Osteoblast (primary cell): Measurements from ENCODE around the gene MX2. TPM values are rescaled to one million over a fixed set of nuclear protein-coding genes. Genes with fewer than 3 reads are reported as not detected.
A peak's percentile ranks its signal among the peaks of the same experiment; 100 is the strongest.

Source experiments
- DNase-seq: peaks from one replicate; pipeline ENCODE4 v3.0.0; 2011; ENCODE audit warnings: low spot score, mixed read lengths; ENCODE audit not compliant: insufficient read length; ENCODE audit errors: missing footprints
- H2AFZ ChIP-seq: 2 replicates; pipeline ENCODE4 v1.6.0; 2011; ENCODE audit warnings: mild to moderate bottlenecking, low read length
- H3K27ac ChIP-seq: 2 replicates; pipeline ENCODE4 v1.5.1; 2011; ENCODE audit warnings: mild to moderate bottlenecking, low read depth, low read length, moderate library complexity
- H3K27me3 ChIP-seq: 2 replicates; pipeline ENCODE4 v1.6.0; 2012; ENCODE audit warnings: mild to moderate bottlenecking, control low read depth, inconsistent platforms, low read length, moderate library complexity; ENCODE audit not compliant: insufficient read depth
- H3K36me3 ChIP-seq: 2 replicates; pipeline ENCODE4 v1.5.1; 2011; ENCODE audit warnings: mild to moderate bottlenecking, low read length, control low read depth, moderate library complexity; ENCODE audit not compliant: insufficient read depth
- H3K4me1 ChIP-seq: 2 replicates; pipeline ENCODE4 v1.5.1; 2011; ENCODE audit warnings: mild to moderate bottlenecking, low read length, control low read depth, moderate library complexity; ENCODE audit not compliant: insufficient read depth
- H3K4me2 ChIP-seq: 2 replicates; pipeline ENCODE4 v1.6.0; 2011; ENCODE audit warnings: mild to moderate bottlenecking, low read length; ENCODE audit not compliant: insufficient read depth
- H3K4me3 ChIP-seq: fragments of 200-600 bp; sonication (generic); 3 replicates; pipeline ENCODE4 v1.5.1; 2012; ENCODE audit warnings: mild to moderate bottlenecking, low read length, inconsistent platforms; ENCODE audit not compliant: insufficient read depth
- H3K79me2 ChIP-seq: 2 replicates; pipeline ENCODE4 v1.6.0; 2012; ENCODE audit warnings: mild to moderate bottlenecking, low read length, control low read depth, inconsistent platforms; ENCODE audit not compliant: insufficient read depth
- H3K9me3 ChIP-seq: 2 replicates; pipeline ENCODE4 v1.5.1; 2011; ENCODE audit warnings: low read depth, low read length, control low read depth
- H4K20me1 ChIP-seq: 2 replicates; pipeline ENCODE4 v1.6.0; 2012; ENCODE audit warnings: mild to moderate bottlenecking, low read length, control low read depth; ENCODE audit not compliant: insufficient read depth
- CTCF ChIP-seq: IDR thresholded peaks from 2 replicates; pipeline ENCODE4 v1.5.1; 2011; ENCODE audit warnings: mild to moderate bottlenecking, low read depth, low read length, moderate library complexity; ENCODE audit errors: extremely low read depth
- total RNA-seq: library from RNA; depleted of rRNA; stranded (reverse); fragments of >200 nt; gene quantifications from 2 replicates; pipeline ENCODE4 v1.2.3, GENCODE V29; 2012

Gene MX2
- total RNA-seq, 1 donor: 14.5 TPM

DNA sequence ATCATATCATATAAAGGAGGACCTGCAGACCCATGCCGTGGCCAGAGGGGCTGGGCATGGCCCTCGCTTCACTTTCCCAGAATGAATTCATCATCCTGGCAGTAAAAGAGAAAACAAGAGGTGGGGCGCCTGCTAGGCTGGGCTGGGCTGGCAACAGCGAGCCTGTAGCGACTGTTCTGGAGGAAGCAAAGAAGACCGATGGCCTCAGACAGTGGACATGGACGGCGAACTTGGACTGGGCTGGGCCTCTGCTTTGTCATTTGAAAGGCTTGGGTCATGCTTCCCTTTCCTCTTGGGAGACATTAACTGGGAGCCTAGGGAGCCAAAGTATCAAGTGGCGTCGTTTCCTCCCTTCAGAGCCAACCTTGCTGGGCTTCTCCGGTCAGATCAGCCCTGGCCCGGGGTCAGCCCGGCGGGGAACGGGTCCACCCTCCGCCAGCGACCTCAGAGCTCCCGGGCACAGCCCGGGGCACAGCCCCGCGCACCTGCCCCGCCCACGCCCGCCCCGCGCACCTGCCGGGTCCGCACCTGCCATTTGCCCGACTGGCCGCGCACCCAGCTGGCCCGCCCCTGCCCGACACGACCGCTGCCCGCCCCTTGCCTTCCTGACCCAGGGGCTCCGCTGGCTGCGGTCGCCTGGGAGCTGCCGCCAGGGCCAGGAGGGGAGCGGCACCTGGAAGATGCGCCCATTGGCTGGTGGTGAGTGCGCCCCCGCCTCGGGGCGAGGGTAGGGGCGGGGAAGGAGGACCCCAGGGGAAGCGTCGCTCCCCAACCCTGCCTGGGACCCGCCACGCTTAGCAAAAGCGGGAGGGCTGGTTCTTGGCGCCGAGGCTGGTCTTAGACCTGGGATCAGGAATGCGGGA lies 45.4 kb upstream of the MX2 start, which contains the start of gene FAM3B:
Gene FAM3B, plus strand, starts transcription at position 602 of the 863 bp plus-strand sequence. Its CDS starts 79 bp downstream, at position 681.
- H3K27me3 ChIP-seq: peaks cover 32% of the 10 kb centered on the region
- no peak for TF ChIP-seq CTCF
- no peaks in the 10 kb centered on the region for H3K9me3 ChIP-seq
- no peaks in the 10 kb centered on the region for H4K20me1 ChIP-seq
- H3K4me3 ChIP-seq: no peak within 1 kb of the TSS
- H3K36me3 ChIP-seq: no peaks in the 10 kb centered on the region
- H3K27ac ChIP-seq: no peak within 1 kb of the TSS
- no peaks in the 10 kb centered on the region for H3K4me1 ChIP-seq
- no peak within 1 kb of the TSS for H3K4me2 ChIP-seq
- DNase-seq: peak; percentile 64
- no peaks in the 10 kb centered on the region for H3K79me2 ChIP-seq
- H2AFZ ChIP-seq: no peak within 1 kb of the TSS

- no peaks in the 10 kb centered on the region for H3K36me3 ChIP-seq
- no peaks in the 10 kb centered on the region for H4K20me1 ChIP-seq
- no peak overlapping the region for H3K4me3 ChIP-seq
- TF ChIP-seq CTCF: no peak
- H3K9me3 ChIP-seq: no peaks in the 10 kb centered on the region
- no peak overlapping the region for H3K4me2 ChIP-seq
- no peaks in the 10 kb centered on the region for H3K4me1 ChIP-seq
- H2AFZ ChIP-seq: no peak overlapping the region
- no peak overlapping the region for H3K27ac ChIP-seq
- no peaks in the 10 kb centered on the region for H3K79me2 ChIP-seq
- no peak for DNase-seq
- H3K27me3 ChIP-seq: peaks cover 32% of the 10 kb centered on the region
Measured at GRCh38 chr21:41317063-41317392, 44.8 kb upstream of the MX2 start.

GRCh38 chr21:41317458-41317857 lies 44.4 kb upstream of the MX2 start:
- Histone ChIP-seq H3K4me2 (no peak overlapping the region), H3K4me3 (no peak overlapping the region), H3K27ac (no peak overlapping the region), H2AFZ (no peak overlapping the region), H3K9me3 (no peaks in the 10 kb centered on the region), H3K4me1 (no peaks in the 10 kb centered on the region), H3K36me3 (no peaks in the 10 kb centered on the region), H3K27me3 (peaks cover 32% of the 10 kb centered on the region), H3K79me2 (no peaks in the 10 kb centered on the region), H4K20me1 (no peaks in the 10 kb centered on the region)
- TF ChIP-seq CTCF: no peak
- no peak for DNase-seq

GRCh38 chr21:41318218-41318617 lies 43.6 kb upstream of the MX2 start:
- Histone ChIP-seq H3K4me1 (no peaks in the 10 kb centered on the region), H2AFZ (no peak overlapping the region), H3K4me3 (no peak overlapping the region), H3K79me2 (no peaks in the 10 kb centered on the region), H3K27ac (no peak overlapping the region), H3K27me3 (peaks cover 32% of the 10 kb centered on the region), H3K36me3 (no peaks in the 10 kb centered on the region), H4K20me1 (no peaks in the 10 kb centered on the region), H3K4me2 (no peak overlapping the region), H3K9me3 (no peaks in the 10 kb centered on the region)
- DNase-seq: no peak
- TF ChIP-seq CTCF: no peak
